PC-3 (cell line): ENCODE results near the gene ARVCF. TPM values are rescaled to one million over a fixed set of nuclear protein-coding genes. Genes with fewer than 3 reads are reported as not detected.

Experiments
- ATAC-seq: fragments of 200-7000 bp; cut with Tn5 transposase; 2 replicates; pipeline ENCODE4 v1.9.1; 2020; ENCODE audit warnings: mild to moderate bottlenecking, moderate library complexity
- BruUV-seq: library from RNA; stranded (reverse); fragments of 400-500 nt; replicated peaks from 2 replicates; lab custom pipeline; 2021; lab: Mats Ljungman, UMichigan
- CTCF ChIA-PET: fragments of 300-600 bp; sonication (Branson Sonifier 250); formaldehyde crosslinking; loops from one replicate; lab custom pipeline; 2022; ENCODE audit warnings: antibody characterized with exemption; lab: Charles Lee
- POLR2A ChIA-PET: fragments of 300-600 bp; sonication (Branson Sonifier 250); formaldehyde crosslinking; loops from one replicate; lab custom pipeline; 2022; ENCODE audit warnings: antibody characterized with exemption; ENCODE audit not compliant: unreplicated experiment; lab: Charles Lee
- DNase-seq: peaks from one replicate; pipeline ENCODE4 v3.0.0-alpha.2; 2015
- H2AFZ ChIP-seq: fragments of 300-600 bp; sonication (generic); 2 replicates; pipeline ENCODE4 v1.6.0; 2016; ENCODE audit warnings: antibody characterized with exemption, low read length
- H3F3A ChIP-seq: fragments of 300-600 bp; sonication (generic); one replicate; pipeline ENCODE4 v1.6.0; 2017; ENCODE audit warnings: antibody characterized with exemption, low read length, control low read depth, mild to moderate bottlenecking; ENCODE audit not compliant: unreplicated experiment
- H3K27ac ChIP-seq: fragments of 300-600 bp; sonication (generic); 2 replicates; pipeline ENCODE4 v1.5.1; 2016; ENCODE audit warnings: mild to moderate bottlenecking, low read length
- H3K27me3 ChIP-seq: fragments of 300-600 bp; sonication (generic); 2 replicates; pipeline ENCODE4 v1.6.1; 2016; ENCODE audit warnings: low read length, mixed read lengths
- H3K36me3 ChIP-seq: fragments of 300-600 bp; sonication (generic); 2 replicates; pipeline ENCODE4 v1.6.1; 2016; ENCODE audit warnings: low read depth, mixed run types, low read length, mixed read lengths
- H3K4me1 ChIP-seq: fragments of 300-600 bp; sonication (generic); 2 replicates; pipeline ENCODE4 v1.5.1; 2016; ENCODE audit warnings: low read length; ENCODE audit not compliant: insufficient read depth
- H3K4me2 ChIP-seq: fragments of 300-600 bp; sonication (generic); 2 replicates; pipeline ENCODE4 v1.6.0; 2016; ENCODE audit warnings: low read length
- H3K4me3 ChIP-seq: fragments of 300-600 bp; sonication (generic); 2 replicates; pipeline ENCODE4 v1.5.1; 2016; ENCODE audit warnings: mild to moderate bottlenecking, low read length, mixed read lengths
- H3K79me2 ChIP-seq: fragments of 300-600 bp; sonication (generic); 2 replicates; pipeline ENCODE4 v1.6.1; 2017; ENCODE audit warnings: low read length, mixed read lengths
- H3K9ac ChIP-seq: fragments of 300-600 bp; sonication (generic); 2 replicates; pipeline ENCODE4 v1.6.0; 2016; ENCODE audit warnings: mild to moderate bottlenecking, low read length
- H3K9me2 ChIP-seq: fragments of 300-600 bp; sonication (generic); replicated peaks from 2 replicates; pipeline ENCODE4 v1.6.1; 2016; ENCODE audit warnings: mixed run types, low read length, mixed read lengths
- H3K9me3 ChIP-seq: fragments of 300-600 bp; sonication (generic); 2 replicates; pipeline ENCODE4 v1.6.1; 2016; ENCODE audit warnings: low read length, mixed read lengths
- H4K20me1 ChIP-seq: fragments of 300-600 bp; sonication (generic); 2 replicates; pipeline ENCODE4 v1.6.1; 2016; ENCODE audit warnings: low read length, mixed read lengths
- CTCF ChIP-seq: fragments of 300-600 bp; sonication (generic); conservative IDR thresholded peaks from 2 replicates; pipeline ENCODE4 v1.5.1; 2017; ENCODE audit warnings: antibody characterized with exemption, low read depth, mild to moderate bottlenecking, low read length
- EZH2 ChIP-seq: fragments of 300-600 bp; sonication (generic); IDR thresholded peaks from one replicate; pipeline ENCODE4 v1.6.1; 2017; ENCODE audit warnings: antibody characterized with exemption, mild to moderate bottlenecking, low read length; ENCODE audit not compliant: unreplicated experiment
- EZH2phosphoT487 ChIP-seq: fragments of 300-600 bp; sonication (generic); IDR thresholded peaks from 2 replicates; pipeline ENCODE4 v1.6.1; 2018; ENCODE audit warnings: mild to moderate bottlenecking, antibody characterized with exemption, low read length, borderline replicate concordance
- intact Hi-C: fragments of 100-400 bp; cut with micrococcal nuclease; formaldehyde crosslinking; loops from 2 replicates; pipeline ENCODE4 v1.9.0; 2023
- total RNA-seq: library from RNA; depleted of rRNA; stranded (reverse); fragments of >200 nt; gene quantifications from 2 replicates; pipeline ENCODE4 v1.2.3, GENCODE V29; 2014

The ARVCF gene
- total RNA-seq, 1 experiment from 2014 or later: 20.0 TPM

GRCh38 chr22:19981961-19982920 lies 34.4 kb downstream of the ARVCF start:
- Histone ChIP-seq H3K36me3 (no peaks in the 10 kb centered on the region), H3F3A (no peaks in the 10 kb centered on the region), H3K4me1 (peaks cover 18% of the 10 kb centered on the region), H2AFZ (no peak overlapping the region), H3K27me3 (no peaks in the 10 kb centered on the region), H3K27ac (no peak overlapping the region), H3K79me2 (no peaks in the 10 kb centered on the region), H3K9me2 (no peaks in the 10 kb centered on the region), H3K4me2 (no peak overlapping the region), H3K9ac (no peak overlapping the region), H4K20me1 (no peaks in the 10 kb centered on the region), H3K9me3 (no peaks in the 10 kb centered on the region), H3K4me3 (no peak overlapping the region)
- ATAC-seq (no peak), DNase-seq (no peak)
- no peak for TF ChIP-seq CTCF
- no peak for TF ChIP-seq EZH2
- no peak for TF ChIP-seq EZH2phosphoT487
- no TSS peak for BruUV-seq
- CTCF ChIA-PET: no interaction called here
- POLR2A ChIA-PET: no interaction called here
- intact Hi-C loops: no loop called here

GRCh38 chr22:19981171-19981960 lies 35.3 kb downstream of the ARVCF start:
- H3K4me3 ChIP-seq: no peak overlapping the region
- no peak overlapping the region for H3K27ac ChIP-seq
- H2AFZ ChIP-seq: no peak overlapping the region
- intact Hi-C loops: no loop called here
- DNase-seq: no peak
- no peaks in the 10 kb centered on the region for H4K20me1 ChIP-seq
- peaks cover 17% of the 10 kb centered on the region for H3K4me1 ChIP-seq
- H3K36me3 ChIP-seq: no peaks in the 10 kb centered on the region
- TF ChIP-seq CTCF (no peak), EZH2 (no peak), EZH2phosphoT487 (no peak)
- H3F3A ChIP-seq: no peaks in the 10 kb centered on the region
- ChIA-PET POLR2A (no interaction called here), CTCF (no interaction called here)
- no peaks in the 10 kb centered on the region for H3K79me2 ChIP-seq
- no peaks in the 10 kb centered on the region for H3K9me3 ChIP-seq
- H3K9me2 ChIP-seq: no peaks in the 10 kb centered on the region
- ATAC-seq: no peak
- H3K27me3 ChIP-seq: no peaks in the 10 kb centered on the region
- no TSS peak for BruUV-seq
- no peak overlapping the region for H3K9ac ChIP-seq
- no peak overlapping the region for H3K4me2 ChIP-seq
